HCT116 (cell line): ENCODE measurements around the gene SHROOM3. TPM values are rescaled to one million over a fixed set of nuclear protein-coding genes. Genes with fewer than 3 reads are reported as not detected.

Experiments
- ATAC-seq: fragments of 200-7000 bp; cut with Tn5 transposase; 2 replicates; pipeline ENCODE4 v1.9.1; 2020; ENCODE audit warnings: mild to moderate bottlenecking, moderate library complexity
- BruUV-seq: library from RNA; stranded (reverse); fragments of 400-500 nt; replicated peaks from 2 replicates; lab custom pipeline; 2021; lab: Mats Ljungman, UMichigan
- CTCF ChIA-PET: fragments of 300-600 bp; sonication (Branson Sonifier 250); formaldehyde crosslinking; loops from one replicate; lab custom pipeline; 2021; ENCODE audit warnings: antibody characterized with exemption; lab: Charles Lee
- POLR2A ChIA-PET: fragments of 300-600, 350-600 bp; sonication (Branson Sonifier 250); formaldehyde crosslinking; loops from one replicate; lab custom pipeline; 2021; ENCODE audit warnings: antibody characterized with exemption; lab: Charles Lee
- RAD21 ChIA-PET, 2 experiments: fragments of 300-600 bp; sonication (Branson Sonifier 250); formaldehyde crosslinking; loops; one replicate each; lab custom pipeline; 2023; ENCODE audit warnings: low total read pairs in 2 of 2; ENCODE audit not compliant: uncharacterized antibody in 2 of 2, unreplicated experiment in 2 of 2, low non-redundant PET in 1 of 2; lab: Charles Lee
- DNase-seq: peaks from one replicate; pipeline ENCODE4 v3.0.0-alpha.2; 2010; ENCODE audit warnings: low read depth, low spot score
- H2AFZ ChIP-seq: fragments of 200-600 bp; shearing (Covaris generic), sonication (generic); 2 replicates; pipeline ENCODE4 v1.6.1; 2017; ENCODE audit warnings: low read depth, mixed run types, mixed read lengths, antibody characterized with exemption, low read length; ENCODE audit not compliant: poor library complexity, severe bottlenecking
- H3K27ac ChIP-seq: 2 replicates; pipeline ENCODE4 v1.5.1; 2012; ENCODE audit warnings: low read depth, low read length
- H3K27me3 ChIP-seq: fragments of 200-600 bp; sonication (generic); 2 replicates; pipeline ENCODE4 v1.6.1; 2016; ENCODE audit warnings: mixed run types, low read length, mixed read lengths; ENCODE audit not compliant: insufficient read depth
- H3K36me3 ChIP-seq, 2 experiments: fragments of 200-500 bp in 1 of 2; fragments of 200-600 bp in 1 of 2; sonication (Bioruptor generic) in 1 of 2; sonication (generic) in 1 of 2; 2 replicates each; pipeline versions ENCODE4 v1.5.1 to v1.6.1; 2014 to 2016; ENCODE audit warnings: low read length in 2 of 2, inconsistent platforms in 1 of 2, mixed read lengths in 1 of 2, mixed run types in 1 of 2; ENCODE audit not compliant: insufficient read depth in 2 of 2, control insufficient read depth in 1 of 2
- H3K4me1 ChIP-seq, 2 experiments: fragments of 200-600 bp in 1 of 2; sonication (generic) in 1 of 2; 2 replicates each; pipeline versions ENCODE4 v1.5.1 to v1.6.1; 2012 to 2017; ENCODE audit warnings: low read length in 2 of 2, inconsistent platforms in 1 of 2, mild to moderate bottlenecking in 1 of 2, mixed read lengths in 1 of 2, mixed run types in 1 of 2, moderate library complexity in 1 of 2; ENCODE audit not compliant: insufficient read depth in 2 of 2, control insufficient read depth in 1 of 2
- H3K4me2 ChIP-seq: fragments of 200-600 bp; sonication (generic); 2 replicates; pipeline ENCODE4 v1.6.1; 2017; ENCODE audit warnings: mixed run types, low read length, mixed read lengths
- H3K4me3 ChIP-seq, 2 experiments: fragments of 200-600 bp in 1 of 2; sonication (generic) in 1 of 2; replicated peaks in 1 of 2; 2 replicates each; pipeline ENCODE4 v1.5.1; 2011 to 2016; ENCODE audit warnings: low read length in 2 of 2, control low read depth in 1 of 2, low read depth in 1 of 2, mild to moderate bottlenecking in 1 of 2, mixed read lengths in 1 of 2, mixed run types in 1 of 2
- H3K79me2 ChIP-seq: fragments of 200-600 bp; sonication (generic); 2 replicates; pipeline ENCODE4 v1.6.1; 2017; ENCODE audit warnings: mild to moderate bottlenecking, mixed run types, low read length, moderate library complexity, mixed read lengths; ENCODE audit not compliant: insufficient read depth
- H3K9ac ChIP-seq: fragments of 200-600 bp; sonication (generic); 2 replicates; pipeline ENCODE4 v1.6.1; 2016; ENCODE audit warnings: low read length, mixed read lengths
- H3K9me2 ChIP-seq: fragments of 200-600 bp; sonication (generic), shearing (Covaris generic); 2 replicates; pipeline ENCODE4 v1.6.1; 2017; ENCODE audit warnings: mixed run types, mild to moderate bottlenecking, moderate library complexity; ENCODE audit not compliant: insufficient read depth
- H3K9me3 ChIP-seq, 2 experiments: fragments of 200-500 bp in 1 of 2; fragments of 200-600 bp in 1 of 2; sonication (Bioruptor generic) in 1 of 2; sonication (generic) in 1 of 2; 2 replicates each; pipeline ENCODE4 v1.6.1; 2014 to 2017; ENCODE audit warnings: low read length in 2 of 2, mixed read lengths in 2 of 2, inconsistent platforms in 1 of 2, low read depth in 1 of 2, mild to moderate bottlenecking in 1 of 2, mixed run types in 1 of 2, moderate library complexity in 1 of 2; ENCODE audit not compliant: control insufficient read depth in 1 of 2, insufficient read depth in 1 of 2
- H4K20me1 ChIP-seq: fragments of 200-600 bp; sonication (generic), shearing (Covaris generic); 2 replicates; pipeline ENCODE4 v1.6.1; 2017; ENCODE audit warnings: mixed run types, mild to moderate bottlenecking, moderate library complexity; ENCODE audit not compliant: insufficient read depth
- CTCF ChIP-seq, 3 experiments: fragments of 200-600 bp in 1 of 3; sonication (generic) in 1 of 3; IDR thresholded peaks in 2 of 3; conservative IDR thresholded peaks in 1 of 3; 2 replicates each; pipeline ENCODE4 v1.5.1; 2012 to 2017; ENCODE audit warnings: low read depth in 2 of 3, low read length in 2 of 3, antibody characterized with exemption in 1 of 3, borderline replicate concordance in 1 of 3, control low read depth in 1 of 3, mild to moderate bottlenecking in 1 of 3, mixed read lengths in 1 of 3, mixed run types in 1 of 3, moderate library complexity in 1 of 3; ENCODE audit not compliant: insufficient read depth in 1 of 3
- EGR1 ChIP-seq: IDR thresholded peaks from 2 replicates; pipeline ENCODE4 v1.6.1; 2012; ENCODE audit warnings: low read depth
- EZH2phosphoT487 ChIP-seq: fragments of 200-600 bp; IDR thresholded peaks from 2 replicates; pipeline ENCODE4 v1.6.1; 2018; ENCODE audit warnings: antibody characterized with exemption, borderline replicate concordance
- POLR2AphosphoS5 ChIP-seq: IDR thresholded peaks from 2 replicates; pipeline ENCODE4 v1.6.1; 2011; ENCODE audit warnings: mild to moderate bottlenecking, low read depth, low read length, moderate library complexity
- SIN3A ChIP-seq: IDR thresholded peaks from 2 replicates; pipeline ENCODE4 v1.6.1; 2012; ENCODE audit warnings: low read depth
- SRF ChIP-seq: IDR thresholded peaks from 2 replicates; pipeline ENCODE4 v1.6.1; 2012; ENCODE audit warnings: low read depth
- YY1 ChIP-seq: IDR thresholded peaks from 2 replicates; pipeline ENCODE4 v1.6.1; 2011; ENCODE audit warnings: low read length, low read depth, moderate library complexity, mild to moderate bottlenecking; ENCODE audit not compliant: insufficient replicate concordance; ENCODE audit errors: extremely low read depth
- intact Hi-C: fragments of 100-400 bp; cut with micrococcal nuclease; formaldehyde crosslinking; loops from 2 replicates; pipeline ENCODE4 v1.10.0; 2022
- total RNA-seq: library from RNA; stranded (reverse); gene quantifications from one replicate; pipeline ENCODE4 v1.2.1, GENCODE V29; 2021; ENCODE audit not compliant: unreplicated experiment

The SHROOM3 gene
- total RNA-seq, 1 experiment from 2014 or later = 22.5 TPM

GRCh38 chr4:76514087-76514486, 79.1 kb downstream of the SHROOM3 start (continued):
- TF ChIP-seq CTCF (IDR thresholded peaks at IDR 0.05 in 2 of 3, conservative IDR thresholded peaks at IDR 0.05 in 1 of 3; ENCODE audit: borderline replicate concordance in 1 of 3, insufficient read depth in 1 of 3, low read depth in 2 of 3, low read length in 2 of 3) = no peak
- TF ChIP-seq EGR1 = no peak
- TF ChIP-seq YY1 = no peak
- no peak for TF ChIP-seq SRF
- TF ChIP-seq EZH2phosphoT487 = no peak

- H4K20me1 ChIP-seq = no peaks in the 10 kb centered on the region
- BruUV-seq = no TSS peak
- no peaks in the 10 kb centered on the region for H3K36me3 ChIP-seq
- H3K9me3 ChIP-seq = no peaks in the 10 kb centered on the region
- ATAC-seq (no peak), DNase-seq (no peak)
- H2AFZ ChIP-seq = no peak overlapping the region
- no peaks in the 10 kb centered on the region for H3K9me2 ChIP-seq
- H3K4me3 ChIP-seq = no peak overlapping the region
- no peak for TF ChIP-seq EGR1
- no peak for TF ChIP-seq SIN3A
- no peak for TF ChIP-seq EZH2phosphoT487
- TF ChIP-seq CTCF (IDR thresholded peaks at IDR 0.05 in 2 of 3, conservative IDR thresholded peaks at IDR 0.05 in 1 of 3; ENCODE audit: borderline replicate concordance in 1 of 3, insufficient read depth in 1 of 3, low read depth in 2 of 3, low read length in 2 of 3) = no peak
- TF ChIP-seq POLR2AphosphoS5 = no peak
- no peaks in the 10 kb centered on the region for H3K79me2 ChIP-seq
- H3K4me2 ChIP-seq = no peak overlapping the region
- ChIA-PET POLR2A (no interaction called here), RAD21 (no interaction called here), CTCF (interaction anchor here (1.2 kb wide), 1 partner anchor 242 kb away, joined by 3 read pairs; no protein-coding TSS in a partner anchor)
- intact Hi-C loops = no loop called here
- H3K4me1 ChIP-seq = no peaks in the 10 kb centered on the region
- no peak overlapping the region for H3K9ac ChIP-seq
- no peaks in the 10 kb centered on the region for H3K27me3 ChIP-seq
- no peak overlapping the region for H3K27ac ChIP-seq
These were observed 81.2 kb downstream of the SHROOM3 start for GRCh38 chr4:76515975-76516843.
